HL-60 (cell line): ENCODE measurements around the gene CAMK2B.

ENCODE experiments used
- GABPA ChIP-seq: IDR thresholded peaks from 2 replicates; pipeline ENCODE4 v1.6.1; 2012; ENCODE audit warnings: low read depth
- POLR2AphosphoS5 ChIP-seq: IDR thresholded peaks from 2 replicates; pipeline ENCODE4 v1.6.1; 2012; ENCODE audit warnings: low read depth
- TF ChIP-seq, protein P1 (sequence below): IDR thresholded peaks from one replicate; pipeline ENCODE4 v1.5.1; 2011; ENCODE audit warnings: low read length, control low read depth, inconsistent platforms; ENCODE audit not compliant: insufficient read depth
- TF ChIP-seq, protein P2 (sequence below): IDR thresholded peaks from 2 replicates; pipeline ENCODE4 v1.6.1; 2012; ENCODE audit warnings: low read depth; ENCODE audit not compliant: insufficient replicate concordance

GRCh38 chr7:44308596-44309270 is 16.7 kb downstream of the CAMK2B start:
- TF ChIP-seq, protein P1, sequence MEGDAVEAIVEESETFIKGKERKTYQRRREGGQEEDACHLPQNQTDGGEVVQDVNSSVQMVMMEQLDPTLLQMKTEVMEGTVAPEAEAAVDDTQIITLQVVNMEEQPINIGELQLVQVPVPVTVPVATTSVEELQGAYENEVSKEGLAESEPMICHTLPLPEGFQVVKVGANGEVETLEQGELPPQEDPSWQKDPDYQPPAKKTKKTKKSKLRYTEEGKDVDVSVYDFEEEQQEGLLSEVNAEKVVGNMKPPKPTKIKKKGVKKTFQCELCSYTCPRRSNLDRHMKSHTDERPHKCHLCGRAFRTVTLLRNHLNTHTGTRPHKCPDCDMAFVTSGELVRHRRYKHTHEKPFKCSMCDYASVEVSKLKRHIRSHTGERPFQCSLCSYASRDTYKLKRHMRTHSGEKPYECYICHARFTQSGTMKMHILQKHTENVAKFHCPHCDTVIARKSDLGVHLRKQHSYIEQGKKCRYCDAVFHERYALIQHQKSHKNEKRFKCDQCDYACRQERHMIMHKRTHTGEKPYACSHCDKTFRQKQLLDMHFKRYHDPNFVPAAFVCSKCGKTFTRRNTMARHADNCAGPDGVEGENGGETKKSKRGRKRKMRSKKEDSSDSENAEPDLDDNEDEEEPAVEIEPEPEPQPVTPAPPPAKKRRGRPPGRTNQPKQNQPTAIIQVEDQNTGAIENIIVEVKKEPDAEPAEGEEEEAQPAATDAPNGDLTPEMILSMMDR, result no peak
- TF ChIP-seq POLR2AphosphoS5, result no peak
- TF ChIP-seq, protein P2, sequence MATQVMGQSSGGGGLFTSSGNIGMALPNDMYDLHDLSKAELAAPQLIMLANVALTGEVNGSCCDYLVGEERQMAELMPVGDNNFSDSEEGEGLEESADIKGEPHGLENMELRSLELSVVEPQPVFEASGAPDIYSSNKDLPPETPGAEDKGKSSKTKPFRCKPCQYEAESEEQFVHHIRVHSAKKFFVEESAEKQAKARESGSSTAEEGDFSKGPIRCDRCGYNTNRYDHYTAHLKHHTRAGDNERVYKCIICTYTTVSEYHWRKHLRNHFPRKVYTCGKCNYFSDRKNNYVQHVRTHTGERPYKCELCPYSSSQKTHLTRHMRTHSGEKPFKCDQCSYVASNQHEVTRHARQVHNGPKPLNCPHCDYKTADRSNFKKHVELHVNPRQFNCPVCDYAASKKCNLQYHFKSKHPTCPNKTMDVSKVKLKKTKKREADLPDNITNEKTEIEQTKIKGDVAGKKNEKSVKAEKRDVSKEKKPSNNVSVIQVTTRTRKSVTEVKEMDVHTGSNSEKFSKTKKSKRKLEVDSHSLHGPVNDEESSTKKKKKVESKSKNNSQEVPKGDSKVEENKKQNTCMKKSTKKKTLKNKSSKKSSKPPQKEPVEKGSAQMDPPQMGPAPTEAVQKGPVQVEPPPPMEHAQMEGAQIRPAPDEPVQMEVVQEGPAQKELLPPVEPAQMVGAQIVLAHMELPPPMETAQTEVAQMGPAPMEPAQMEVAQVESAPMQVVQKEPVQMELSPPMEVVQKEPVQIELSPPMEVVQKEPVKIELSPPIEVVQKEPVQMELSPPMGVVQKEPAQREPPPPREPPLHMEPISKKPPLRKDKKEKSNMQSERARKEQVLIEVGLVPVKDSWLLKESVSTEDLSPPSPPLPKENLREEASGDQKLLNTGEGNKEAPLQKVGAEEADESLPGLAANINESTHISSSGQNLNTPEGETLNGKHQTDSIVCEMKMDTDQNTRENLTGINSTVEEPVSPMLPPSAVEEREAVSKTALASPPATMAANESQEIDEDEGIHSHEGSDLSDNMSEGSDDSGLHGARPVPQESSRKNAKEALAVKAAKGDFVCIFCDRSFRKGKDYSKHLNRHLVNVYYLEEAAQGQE, result no peak
- no peak for TF ChIP-seq GABPA
